GM12878 (cell line): Measurements from ENCODE around the gene SPDYE4. TPM values are rescaled to one million over a fixed set of nuclear protein-coding genes. Genes with fewer than 3 reads are reported as not detected.

Experiments
- CUX1 ChIP-seq: IDR thresholded peaks from 2 replicates; pipeline ENCODE4 v1.6.1; 2012; ENCODE audit warnings: improper control_type of control experiment, low read depth, low read length; ENCODE audit not compliant: insufficient replicate concordance
- E2F8 ChIP-seq: fragments of 450-650 bp; IDR thresholded peaks from 2 replicates; pipeline ENCODE4 v1.6.1; 2018; ENCODE audit warnings: mild to moderate bottlenecking, low read depth, moderate library complexity; ENCODE audit not compliant: partially characterized antibody
- IKZF1 ChIP-seq: fragments of 450-650 bp; conservative IDR thresholded peaks from 2 replicates; pipeline ENCODE4 v1.6.1; 2017; ENCODE audit warnings: antibody characterized with exemption, mild to moderate bottlenecking
- IRF3 ChIP-seq: fragments of 450-650 bp; IDR thresholded peaks from 2 replicates; pipeline ENCODE4 v1.6.1; 2014; ENCODE audit warnings: mild to moderate bottlenecking
- MEF2B ChIP-seq: fragments of 450-650 bp; IDR thresholded peaks from 2 replicates; pipeline ENCODE4 v1.6.1; 2018; ENCODE audit warnings: mild to moderate bottlenecking, moderate library complexity; ENCODE audit not compliant: partially characterized antibody, poor library complexity, severe bottlenecking
- RAD21 ChIP-seq: IDR thresholded peaks from 2 replicates; pipeline ENCODE4 v1.6.1; 2011; ENCODE audit warnings: mild to moderate bottlenecking, low read depth, low read length, moderate library complexity; ENCODE audit not compliant: insufficient read depth
- SRF ChIP-seq, 2 experiments: IDR thresholded peaks; 2 replicates each; pipeline ENCODE4 v1.6.1; 2011; ENCODE audit warnings: low read depth in 2 of 2, low read length in 2 of 2, mild to moderate bottlenecking in 1 of 2, moderate library complexity in 1 of 2
- ZBTB40 ChIP-seq: fragments of 450-650 bp; IDR thresholded peaks from 2 replicates; pipeline ENCODE4 v1.6.1; 2016; ENCODE audit warnings: mild to moderate bottlenecking, moderate library complexity, borderline replicate concordance
- ZNF24 ChIP-seq: fragments of 450-650 bp; IDR thresholded peaks from 2 replicates; pipeline ENCODE4 v1.6.1; 2017; ENCODE audit warnings: antibody characterized with exemption, mild to moderate bottlenecking
- polyA plus RNA-seq, 11 experiments: library from polyadenylated mRNA; depleted of rRNA in 4 of 11; unstranded in 6 of 11; stranded (reverse) in 5 of 11; fragments of >200 nt; fragmentation: Nextera tagmentation in 4 of 11; fragmentation: Illumina TruSeq in 1 of 11; extraction: Ambion mirVana in 4 of 11; extraction: Trizol in 1 of 11; gene quantifications; 1 replicate in 1 of 11; 2 replicates in 10 of 11; pipeline versions ENCODE4 v1.2.1 to v1.2.3, GENCODE V29; 2011 to 2016; ENCODE audit warnings: inconsistent platforms in 2 of 11, missing spikeins in 2 of 11, low read depth in 1 of 11
- total RNA-seq, 4 experiments: library from RNA; depleted of rRNA in 3 of 4; stranded (reverse); fragments of >200 nt in 3 of 4; fragmentation: Illumina TruSeq in 1 of 4; extraction: Trizol in 1 of 4; gene quantifications; 2 replicates each; pipeline versions ENCODE4 v1.2.1 to v1.2.3, GENCODE V29; 2013 to 2021

The SPDYE4 gene
- total and polyA plus RNA-seq, 10 of the 15 experiments (the other 5 are each of a cell fraction or from before 2014, with no cell fraction given) = 0.07 to 0.18 TPM; not detected in 8

- TF ChIP-seq ZNF24 (0 out of 2 replicates have a peak, but pooled peaks have one; percentile 17), SRF (IDR thresholded peaks at IDR 0.05; ENCODE audit: low read depth in 2 of 2, low read length in 2 of 2) (no peak), CUX1 (no peak), IKZF1 (0 out of 2 replicates have a peak, but pooled peaks have one; percentile 26), IRF3 (no peak), E2F8 (no peak), ZBTB40 (no peak), RAD21 (peak; percentile 70), MEF2B (peak; percentile 75)
Measured at GRCh38 chr17:8745586-8746500, 12.5 kb downstream of the SPDYE4 start (continued).
